GM12878 (cell line): ENCODE data around the gene STXBP5.

ENCODE experiments used
- ATF2 ChIP-seq: IDR thresholded peaks from 2 replicates; pipeline ENCODE4 v1.6.1; 2012; ENCODE audit warnings: low read length, inconsistent platforms
- CEBPB ChIP-seq, 2 experiments: fragments of 150-350 bp in 1 of 2; IDR thresholded peaks; 2 replicates each; pipeline ENCODE4 v1.6.1; 2012 to 2014; ENCODE audit warnings: low read depth in 2 of 2, low read length in 2 of 2, borderline replicate concordance in 1 of 2, inconsistent platforms in 1 of 2
- CTCF ChIP-seq, 3 experiments: IDR thresholded peaks in 2 of 3; conservative IDR thresholded peaks in 1 of 3; 2 replicates each; pipeline ENCODE4 v1.5.1; 2011; ENCODE audit warnings: low read depth in 3 of 3, low read length in 3 of 3, mild to moderate bottlenecking in 3 of 3, control low read depth in 2 of 3, moderate library complexity in 2 of 3, inconsistent platforms in 1 of 3, mixed read lengths in 1 of 3; ENCODE audit not compliant: control insufficient read depth in 2 of 3, insufficient read depth in 1 of 3; ENCODE audit errors: extremely low read depth in 1 of 3
- EGR1 ChIP-seq, 2 experiments: IDR thresholded peaks; 1 replicate in 1 of 2; 2 replicates in 1 of 2; pipeline ENCODE4 v1.6.1; 2011 to 2012; ENCODE audit warnings: low read depth in 2 of 2, low read length in 2 of 2, borderline replicate concordance in 1 of 2, mild to moderate bottlenecking in 1 of 2, moderate library complexity in 1 of 2
- NFXL1 ChIP-seq: fragments of 450-650 bp; IDR thresholded peaks from 2 replicates; pipeline ENCODE4 v1.6.1; 2017; ENCODE audit warnings: antibody characterized with exemption, mild to moderate bottlenecking, borderline replicate concordance
- NFYB ChIP-seq: IDR thresholded peaks from 2 replicates; pipeline ENCODE4 v1.6.1; 2011; ENCODE audit warnings: low read depth, mild to moderate bottlenecking, low read length, improper control_type of control experiment, moderate library complexity; ENCODE audit not compliant: insufficient read depth
- POLR2A ChIP-seq: IDR thresholded peaks from 2 replicates; pipeline ENCODE4 v1.6.1; 2011; ENCODE audit warnings: low read depth, mild to moderate bottlenecking, low read length
- POLR2AphosphoS5 ChIP-seq: IDR thresholded peaks from 2 replicates; pipeline ENCODE4 v1.6.1; 2011; ENCODE audit warnings: mild to moderate bottlenecking, low read length, inconsistent platforms
- SMC3 ChIP-seq: IDR thresholded peaks from 2 replicates; pipeline ENCODE4 v1.6.1; 2011; ENCODE audit warnings: low read length, improper control_type of control experiment, borderline replicate concordance
- USF2 ChIP-seq: IDR thresholded peaks from 2 replicates; pipeline ENCODE4 v1.6.1; 2011; ENCODE audit warnings: low read depth, low read length, improper control_type of control experiment, borderline replicate concordance
- ZBED1 ChIP-seq: IDR thresholded peaks from 2 replicates; pipeline ENCODE4 v1.6.1; 2016; ENCODE audit warnings: borderline replicate concordance
- ZNF274 ChIP-seq: IDR thresholded peaks from one replicate; pipeline ENCODE4 v1.8.0; 2011; ENCODE audit not compliant: insufficient read length, insufficient read depth
- TF ChIP-seq, protein P1 (sequence below): IDR thresholded peaks from 2 replicates; pipeline ENCODE4 v1.6.1; 2012; ENCODE audit warnings: low read depth, low read length, improper control_type of control experiment

DNA sequence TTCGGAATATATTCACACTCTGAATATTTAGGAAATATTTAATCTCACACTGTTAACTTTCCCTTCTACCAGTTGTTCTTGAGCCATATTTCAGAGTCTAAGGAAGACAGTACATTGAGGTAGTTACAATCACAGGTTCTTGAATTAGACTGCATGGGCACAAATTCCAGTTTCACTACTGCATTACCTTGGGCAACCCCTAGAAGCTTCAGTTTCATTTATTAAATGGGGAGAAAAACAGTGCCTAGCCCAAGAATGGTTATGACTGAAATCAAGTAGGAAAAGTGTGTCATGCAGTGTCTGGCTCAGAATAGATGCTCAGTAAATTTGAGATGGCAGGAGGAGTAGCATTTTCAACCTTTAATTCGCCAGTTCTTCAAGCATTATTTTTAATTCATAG, 179.8 kb downstream of the STXBP5 start:
- TF ChIP-seq, protein P1, sequence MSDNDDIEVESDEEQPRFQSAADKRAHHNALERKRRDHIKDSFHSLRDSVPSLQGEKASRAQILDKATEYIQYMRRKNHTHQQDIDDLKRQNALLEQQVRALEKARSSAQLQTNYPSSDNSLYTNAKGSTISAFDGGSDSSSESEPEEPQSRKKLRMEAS: no peak
- TF ChIP-seq POLR2A (no peak), USF2 (no peak), NFYB (no peak), ZBED1 (no peak), CTCF (IDR thresholded peaks at IDR 0.05 in 2 of 3, conservative IDR thresholded peaks at IDR 0.05 in 1 of 3; ENCODE audit: control insufficient read depth in 2 of 3, extremely low read depth in 1 of 3, insufficient read depth in 1 of 3, low read depth in 3 of 3, low read length in 3 of 3) (no peak), SMC3 (no peak), CEBPB (IDR thresholded peaks at IDR 0.05; ENCODE audit: borderline replicate concordance in 1 of 2, low read depth in 2 of 2, low read length in 2 of 2) (no peak), ATF2 (no peak), ZNF274 (no peak), NFXL1 (no peak), POLR2AphosphoS5 (no peak), EGR1 (IDR thresholded peaks at IDR 0.05; ENCODE audit: borderline replicate concordance in 1 of 2, low read depth in 2 of 2, low read length in 2 of 2) (no peak)
